IPS-11a (cell line): ENCODE measurements around the gene RSAD1.

Experiments used
- H3K4me3 ChIP-seq: one replicate; pipeline ENCODE4 v1.5.1; 2013; ENCODE audit warnings: low read depth, low read length, control low read depth

RSAD1 gene

GRCh38 chr17:50478391-50479381 is at the start of gene RSAD1:
RSAD1 (plus strand) TSS chr17:50478860; CDS start chr17:50478885, 25 bp downstream.
- peak within 1 kb of the TSS; percentile 78 for H3K4me3 ChIP-seq

GRCh38 chr17:50429793-50430192 is 48.9 kb upstream of the RSAD1 start:
- no peak overlapping the region for H3K4me3 ChIP-seq

GRCh38 chr17:50430821-50431618 is 47.6 kb upstream of the RSAD1 start:
- no peak overlapping the region for H3K4me3 ChIP-seq

- H3K4me3 ChIP-seq: no peak overlapping the region
Measured at GRCh38 chr17:50432125-50432762, 46.4 kb upstream of the RSAD1 start.

GRCh38 chr17:50437409-50437808 is 41.3 kb upstream of the RSAD1 start:
- H3K4me3 ChIP-seq: no peak overlapping the region

- no peak overlapping the region for H3K4me3 ChIP-seq
Measured at GRCh38 chr17:50439008-50439407, 39.7 kb upstream of the RSAD1 start.

GRCh38 chr17:50440172-50440837 is 38.4 kb upstream of the RSAD1 start:
- no peak overlapping the region for H3K4me3 ChIP-seq

GRCh38 chr17:50440838-50441829 is 37.5 kb upstream of the RSAD1 start:
- H3K4me3 ChIP-seq: no peak overlapping the region

GRCh38 chr17:50443505-50443974 is 35.1 kb upstream of the RSAD1 start:
- no peak overlapping the region for H3K4me3 ChIP-seq

- no peak overlapping the region for H3K4me3 ChIP-seq
Measured at GRCh38 chr17:50444841-50445715, 33.6 kb upstream of the RSAD1 start.

- H3K4me3 ChIP-seq: no peak overlapping the region
Measured at GRCh38 chr17:50445730-50446325, 32.8 kb upstream of the RSAD1 start.

- no peak overlapping the region for H3K4me3 ChIP-seq
Measured at GRCh38 chr17:50447870-50448595, 30.6 kb upstream of the RSAD1 start.

GRCh38 chr17:50448643-50449042 is 30.0 kb upstream of the RSAD1 start:
- no peak overlapping the region for H3K4me3 ChIP-seq

- no peak overlapping the region for H3K4me3 ChIP-seq
Measured at GRCh38 chr17:50451943-50452629, 26.6 kb upstream of the RSAD1 start.

- no peak overlapping the region for H3K4me3 ChIP-seq
Measured at GRCh38 chr17:50452630-50453300, 25.9 kb upstream of the RSAD1 start.

- H3K4me3 ChIP-seq: no peak overlapping the region
Measured at GRCh38 chr17:50453901-50454300, 24.8 kb upstream of the RSAD1 start.
